Rectal smooth muscle tissue (tissue), 1 donor: ENCODE measurements around the gene WASHC2A.
"Not testable (repeated sequence)": the region's sequence is repeated elsewhere in the genome, so short reads cannot be mapped to it uniquely, and the experiment has no call there.

Experiments used
- H3K27ac ChIP-seq: one replicate; pipeline ENCODE4 v1.7.0; 2013; ENCODE audit warnings: low read depth, low read length, inconsistent platforms
- H3K27me3 ChIP-seq: one replicate; pipeline ENCODE4 v1.7.0; 2013; ENCODE audit warnings: low read length; ENCODE audit not compliant: control insufficient read depth, insufficient read depth
- H3K36me3 ChIP-seq: one replicate; pipeline ENCODE4 v1.7.0; 2013; ENCODE audit warnings: low read length; ENCODE audit not compliant: control insufficient read depth, insufficient read depth
- H3K4me1 ChIP-seq: one replicate; pipeline ENCODE4 v1.7.0; 2013; ENCODE audit warnings: low read length; ENCODE audit not compliant: control insufficient read depth, insufficient read depth
- H3K4me3 ChIP-seq: one replicate; pipeline ENCODE4 v1.7.0; 2013; ENCODE audit warnings: low read length
- H3K9ac ChIP-seq: one replicate; pipeline ENCODE4 v1.7.0; 2013; ENCODE audit warnings: low read length

The WASHC2A gene

DNA sequence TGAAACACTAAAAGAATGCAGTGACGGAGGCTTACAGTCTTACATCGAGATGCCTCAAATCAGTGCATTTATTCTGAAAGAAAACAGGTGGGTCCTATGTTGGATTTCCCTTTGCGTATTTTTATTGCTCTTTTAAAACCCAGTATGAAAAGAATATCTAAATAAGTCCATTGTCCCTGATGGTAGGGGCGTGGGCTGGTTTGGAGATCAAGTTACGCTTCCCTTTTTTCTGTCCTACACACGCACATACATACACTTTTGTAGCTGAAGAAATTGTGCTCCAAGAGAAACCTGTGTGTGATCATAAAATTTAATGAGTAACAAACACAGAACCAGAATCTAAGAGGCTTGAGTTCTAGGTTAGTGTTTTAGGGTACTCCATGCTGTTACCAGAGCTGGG, 64.6 kb downstream of the WASHC2A start:
- H3K4me1 ChIP-seq, H3K27me3 ChIP-seq, H3K4me3 ChIP-seq, H3K9ac ChIP-seq, H3K27ac ChIP-seq, H3K36me3 ChIP-seq: not testable (repeated sequence)

DNA sequence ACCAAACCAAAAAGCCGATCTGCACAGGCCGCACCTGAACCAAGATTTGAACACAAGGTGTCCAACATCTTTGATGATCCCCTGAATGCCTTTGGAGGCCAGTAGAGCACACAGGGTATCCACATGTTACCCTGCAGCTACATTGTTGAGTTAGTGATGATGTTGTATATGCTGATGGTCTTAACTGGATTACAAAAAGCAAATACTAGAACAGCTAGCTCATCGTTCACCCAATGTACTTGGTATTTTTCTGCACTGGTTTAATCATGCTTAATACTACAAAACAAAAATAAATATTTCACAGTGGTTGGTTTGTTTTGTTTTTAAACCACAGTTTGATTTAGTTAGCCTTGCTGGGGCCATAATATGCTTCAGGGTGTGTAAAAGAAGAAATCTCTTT, 65.1 kb downstream of the WASHC2A start:
- H3K4me3 ChIP-seq, H3K27me3 ChIP-seq, H3K9ac ChIP-seq, H3K4me1 ChIP-seq, H3K27ac ChIP-seq, H3K36me3 ChIP-seq: not testable (repeated sequence)

DNA sequence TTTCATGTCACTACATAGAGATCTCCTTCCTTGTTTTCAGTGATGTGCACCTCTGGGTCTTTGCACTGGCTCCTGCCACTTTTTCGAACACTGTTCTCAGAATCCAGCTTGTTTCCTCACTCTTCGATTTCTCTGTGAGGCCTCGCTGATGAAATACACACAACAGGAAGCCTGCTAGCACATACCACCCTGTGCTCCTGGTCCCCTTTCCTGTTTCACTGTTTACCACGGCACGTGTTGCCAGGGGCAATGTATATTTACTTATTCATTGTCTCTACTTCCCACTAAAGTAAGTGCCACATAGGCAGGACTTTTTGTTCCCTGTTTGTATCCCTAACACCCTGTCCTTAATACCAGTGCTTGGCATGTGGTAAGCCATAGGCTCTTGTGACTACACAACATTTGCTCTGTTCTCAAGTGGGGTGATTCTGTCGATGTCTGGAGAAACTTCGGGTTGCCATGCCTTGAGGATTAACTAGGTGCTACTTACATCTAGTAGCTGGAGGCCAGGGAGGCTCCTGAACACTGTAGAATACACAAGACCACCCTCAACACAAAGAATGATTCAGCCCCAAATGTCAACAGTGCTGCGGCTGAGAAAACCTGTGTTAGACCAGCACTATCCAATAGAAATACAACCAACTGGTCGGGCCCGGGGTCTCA, 75.9 kb downstream of the WASHC2A start:
- not testable (repeated sequence) for H3K4me3 ChIP-seq, H3K4me1 ChIP-seq, H3K9ac ChIP-seq, H3K27ac ChIP-seq, H3K27me3 ChIP-seq, H3K36me3 ChIP-seq

DNA sequence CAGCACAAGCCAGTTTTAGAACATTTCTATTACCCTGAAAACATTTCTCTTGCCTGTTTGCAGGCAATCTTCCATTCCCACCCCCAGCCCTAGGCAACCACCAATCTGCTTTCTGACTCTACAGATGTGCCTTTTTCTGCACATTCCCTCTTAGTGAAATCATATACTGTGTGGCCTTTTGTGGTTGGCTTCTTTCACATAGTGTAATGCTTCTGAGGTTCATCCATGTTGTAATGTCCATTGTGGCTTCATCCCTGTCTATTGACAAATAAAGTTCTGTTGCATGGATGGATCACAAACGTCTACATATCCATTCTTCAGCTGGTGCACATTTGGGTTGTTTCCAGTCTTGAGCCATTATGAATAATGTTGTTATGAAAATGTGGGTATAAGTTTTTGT, 77.8 kb downstream of the WASHC2A start:
- H3K4me1 ChIP-seq, H3K4me3 ChIP-seq, H3K27ac ChIP-seq, H3K27me3 ChIP-seq, H3K9ac ChIP-seq, H3K36me3 ChIP-seq: not testable (repeated sequence)

DNA sequence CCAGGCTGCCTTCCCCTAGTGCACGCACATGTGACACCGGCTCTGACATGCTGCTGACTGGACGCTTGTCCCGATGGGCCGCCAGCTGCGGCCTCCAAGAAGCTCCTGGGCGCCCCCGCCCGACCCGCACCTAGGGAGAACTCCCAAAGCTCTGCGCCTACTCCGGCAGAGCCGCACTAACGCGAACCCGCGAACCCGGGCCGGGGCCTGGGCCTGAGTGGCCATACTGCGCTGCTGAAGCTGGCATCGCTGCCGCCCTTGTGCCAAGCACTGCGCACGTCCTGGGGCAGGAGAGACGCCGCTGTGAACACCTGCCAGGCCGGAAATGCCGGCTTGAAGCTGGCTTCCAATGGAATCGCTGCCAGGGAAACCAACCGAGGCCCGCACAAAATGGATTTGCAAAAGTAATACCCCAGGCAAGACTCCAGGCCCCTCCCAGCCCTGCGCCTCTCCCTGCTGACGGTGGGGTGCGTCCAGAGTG, 85.1 kb downstream of the WASHC2A start:
- Histone ChIP-seq H3K4me1 (no peaks in the 10 kb centered on the region), H3K9ac (no peak overlapping the region), H3K27ac (no peak overlapping the region), H3K36me3 (no peaks in the 10 kb centered on the region), H3K27me3 (no peaks in the 10 kb centered on the region), H3K4me3 (peak overlapping the region; percentile 48)

DNA sequence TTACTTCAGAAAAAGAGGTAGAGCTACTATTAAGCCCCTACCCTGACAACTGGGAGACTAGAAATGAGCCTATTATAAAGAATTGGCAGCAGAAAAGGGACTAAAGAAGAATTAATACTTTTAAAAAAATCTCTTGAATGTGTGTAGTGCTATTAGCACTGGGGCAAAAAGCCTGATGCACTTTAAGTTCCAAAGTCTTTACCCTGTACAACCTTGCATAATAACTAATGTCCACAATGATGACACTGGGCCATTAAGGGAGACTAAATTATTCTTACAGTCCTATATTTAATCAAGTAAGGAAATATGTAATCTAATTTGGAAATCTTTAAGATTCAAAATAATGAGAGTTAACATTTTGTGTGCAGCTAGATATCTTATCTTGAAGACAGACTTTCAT, 90.1 kb downstream of the WASHC2A start:
- H3K9ac ChIP-seq, H3K27ac ChIP-seq, H3K27me3 ChIP-seq, H3K4me1 ChIP-seq, H3K36me3 ChIP-seq, H3K4me3 ChIP-seq: not testable (repeated sequence)

DNA sequence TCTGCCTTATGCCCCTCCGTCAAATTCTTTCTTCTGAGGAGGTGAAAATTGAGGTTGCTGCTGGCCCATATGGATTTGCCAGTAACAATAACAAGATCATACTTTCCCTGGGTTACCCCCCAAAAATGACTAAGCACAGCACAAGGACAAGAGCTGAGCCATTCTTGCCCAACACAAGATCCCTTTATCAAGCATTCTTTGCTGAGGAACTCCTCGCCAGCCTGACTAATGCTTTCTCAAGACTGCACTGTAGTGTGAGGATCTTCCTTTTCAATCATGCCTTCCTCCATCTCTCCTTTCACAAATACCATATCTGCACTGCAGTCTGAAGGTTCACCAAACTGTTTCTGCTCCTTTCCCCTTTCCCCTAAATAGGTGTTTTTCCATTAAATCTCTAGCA, 92.1 kb downstream of the WASHC2A start:
- H3K9ac ChIP-seq = not testable (repeated sequence)

DNA sequence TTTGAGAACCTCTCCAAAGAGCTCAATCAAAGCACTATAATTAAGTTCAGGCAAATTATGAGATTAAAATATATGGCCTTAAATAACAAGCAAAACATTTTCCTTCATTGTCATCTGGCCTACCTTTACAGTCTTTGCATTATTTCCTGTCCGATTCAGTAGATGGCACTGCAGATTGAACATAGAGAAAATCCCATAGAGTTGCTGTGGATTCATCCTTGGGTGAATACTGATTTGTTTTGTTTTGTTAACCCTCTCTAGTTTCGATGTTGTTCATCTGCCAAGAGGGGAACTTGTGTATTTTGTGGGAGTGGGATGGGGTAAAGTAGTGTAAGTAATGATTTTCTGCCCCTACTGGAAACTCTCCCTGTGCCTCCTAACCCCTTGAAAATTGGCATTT, 97.3 kb downstream of the WASHC2A start:
- not testable (repeated sequence) for H3K9ac ChIP-seq, H3K4me3 ChIP-seq, H3K27ac ChIP-seq, H3K4me1 ChIP-seq, H3K36me3 ChIP-seq, H3K27me3 ChIP-seq

More for the DNA sequence above, 92.1 kb downstream of the WASHC2A start:
- not testable (repeated sequence) for H3K4me1 ChIP-seq, H3K27me3 ChIP-seq, H3K36me3 ChIP-seq, H3K4me3 ChIP-seq, H3K27ac ChIP-seq

DNA sequence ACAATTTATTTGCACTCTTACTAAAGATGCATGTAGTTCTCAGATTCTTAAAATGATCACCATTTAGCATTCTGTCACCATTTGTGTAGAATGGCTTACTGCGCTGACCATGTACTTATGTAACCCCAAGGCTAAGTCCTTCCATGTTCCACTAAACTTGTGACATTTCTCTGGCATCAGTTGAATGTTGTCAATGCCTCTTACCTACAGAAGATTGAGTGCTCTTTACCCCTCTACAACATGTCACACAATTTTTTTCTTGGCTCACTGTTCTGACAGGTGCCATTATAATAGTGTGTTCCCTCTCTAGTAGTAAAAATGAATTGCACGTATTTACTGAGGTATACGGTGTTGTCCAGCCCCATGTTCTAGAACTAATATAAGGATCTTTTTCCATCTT, 100.1 kb downstream of the WASHC2A start:
- H3K9ac ChIP-seq, H3K27ac ChIP-seq, H3K4me3 ChIP-seq, H3K36me3 ChIP-seq, H3K27me3 ChIP-seq, H3K4me1 ChIP-seq: not testable (repeated sequence)

DNA sequence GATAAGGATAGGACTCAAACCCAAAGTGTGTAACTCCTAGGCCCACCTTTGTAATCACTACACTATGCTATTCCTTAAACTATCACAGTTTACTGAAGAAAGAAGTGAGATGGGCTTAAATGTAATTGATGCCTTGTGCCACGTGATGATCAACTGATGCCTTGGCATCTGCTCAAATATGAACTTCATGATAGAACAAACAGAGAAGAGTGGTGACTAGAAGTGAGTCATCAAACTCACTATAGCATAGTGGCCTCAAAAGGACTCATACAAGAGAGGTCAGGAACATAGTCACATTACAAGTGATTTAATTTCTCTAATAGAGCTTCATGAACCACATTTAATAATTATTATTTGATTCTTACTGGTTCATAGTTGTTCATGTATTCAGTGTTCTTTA, 101.8 kb downstream of the WASHC2A start:
- H3K9ac ChIP-seq, H3K27me3 ChIP-seq, H3K4me3 ChIP-seq, H3K4me1 ChIP-seq, H3K36me3 ChIP-seq, H3K27ac ChIP-seq: not testable (repeated sequence)

DNA sequence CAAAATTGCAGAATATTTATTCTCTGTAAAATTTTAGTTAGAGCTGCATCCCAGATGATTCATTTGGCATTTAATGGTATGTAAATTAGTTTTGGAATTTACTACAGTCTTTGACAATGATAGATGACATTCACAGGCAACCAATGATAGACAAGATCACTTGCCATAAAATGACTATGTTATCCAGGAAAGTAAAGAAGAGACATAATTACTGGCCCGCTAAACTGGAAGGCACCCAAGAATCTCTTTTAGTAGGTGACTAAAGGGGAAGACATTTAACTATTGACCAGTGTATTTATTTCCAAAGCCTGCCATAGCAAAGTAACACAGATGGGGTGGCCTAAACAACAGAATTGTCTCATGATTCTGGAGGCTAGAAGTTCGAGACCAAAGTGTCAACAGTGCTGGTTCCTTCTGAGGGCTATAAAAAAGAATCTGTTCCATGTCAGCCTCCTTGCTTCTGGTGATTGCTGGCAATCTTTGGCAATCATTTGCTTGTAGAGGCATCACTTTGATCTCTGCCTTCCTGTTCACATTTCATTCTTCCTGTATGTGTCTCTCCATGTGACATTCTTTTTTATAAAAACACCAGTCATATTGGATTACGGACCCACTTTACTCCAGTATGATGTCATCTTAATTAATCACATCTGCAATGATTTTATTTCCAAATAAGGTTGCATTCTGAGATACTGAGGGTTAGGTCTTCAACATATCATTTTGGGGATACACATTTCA, 107.2 kb downstream of the WASHC2A start:
- H3K4me1 ChIP-seq, H3K9ac ChIP-seq, H3K27me3 ChIP-seq, H3K36me3 ChIP-seq, H3K27ac ChIP-seq, H3K4me3 ChIP-seq: not testable (repeated sequence)
